NB4 (cell line): ENCODE data around the gene FUT7.
A peak's percentile ranks its signal among the peaks of the same experiment; 100 is the strongest.

Experiments used
- DNase-seq: peaks from one replicate; pipeline ENCODE4 v3.0.0; 2010; ENCODE audit warnings: low read depth
- H3K4me3 ChIP-seq: one replicate; pipeline ENCODE4 v1.5.1; 2011; ENCODE audit warnings: mild to moderate bottlenecking, low read depth, low read length, moderate library complexity
- CTCF ChIP-seq: IDR thresholded peaks from one replicate; pipeline ENCODE4 v1.5.1; 2012; ENCODE audit warnings: low read depth, low read length
- MAX ChIP-seq: IDR thresholded peaks from 2 replicates; pipeline ENCODE4 v1.6.1; 2011; ENCODE audit warnings: low read depth, low read length
- MYC ChIP-seq: IDR thresholded peaks from 2 replicates; pipeline ENCODE4 v1.6.1; 2011; ENCODE audit warnings: low read depth, low read length
- POLR2A ChIP-seq: IDR thresholded peaks from 2 replicates; pipeline ENCODE4 v1.6.1; 2011; ENCODE audit warnings: mild to moderate bottlenecking; ENCODE audit not compliant: insufficient read length; ENCODE audit errors: extremely low read depth

Gene FUT7

DNA sequence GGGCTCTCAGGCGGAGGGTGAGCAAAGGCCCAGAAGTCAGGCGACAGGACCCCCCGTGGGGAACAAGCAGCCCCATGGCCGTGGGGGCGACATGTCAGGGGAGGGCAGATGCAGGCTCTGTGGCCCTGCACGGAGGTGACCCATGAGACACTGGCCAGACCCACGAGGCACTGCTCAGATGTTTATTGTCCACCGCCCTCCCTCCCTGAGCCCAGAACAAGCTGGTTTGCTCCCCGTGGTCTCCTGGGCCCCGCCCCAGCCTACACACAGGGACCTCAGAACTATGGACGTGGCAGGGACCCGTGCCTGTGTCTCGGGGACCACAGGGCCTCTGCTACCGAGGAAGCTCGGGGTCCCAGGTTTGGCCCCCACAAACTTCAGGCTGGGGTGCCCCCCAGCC, 1.9 kb downstream of the FUT7 start:
- no peak for TF ChIP-seq CTCF
- TF ChIP-seq POLR2A = no peak
- TF ChIP-seq MAX = no peak; the same call in 1 of the 2 replicates
- DNase-seq = peak; percentile 80
- H3K4me3 ChIP-seq = peak overlapping the region; percentile 64

DNA sequence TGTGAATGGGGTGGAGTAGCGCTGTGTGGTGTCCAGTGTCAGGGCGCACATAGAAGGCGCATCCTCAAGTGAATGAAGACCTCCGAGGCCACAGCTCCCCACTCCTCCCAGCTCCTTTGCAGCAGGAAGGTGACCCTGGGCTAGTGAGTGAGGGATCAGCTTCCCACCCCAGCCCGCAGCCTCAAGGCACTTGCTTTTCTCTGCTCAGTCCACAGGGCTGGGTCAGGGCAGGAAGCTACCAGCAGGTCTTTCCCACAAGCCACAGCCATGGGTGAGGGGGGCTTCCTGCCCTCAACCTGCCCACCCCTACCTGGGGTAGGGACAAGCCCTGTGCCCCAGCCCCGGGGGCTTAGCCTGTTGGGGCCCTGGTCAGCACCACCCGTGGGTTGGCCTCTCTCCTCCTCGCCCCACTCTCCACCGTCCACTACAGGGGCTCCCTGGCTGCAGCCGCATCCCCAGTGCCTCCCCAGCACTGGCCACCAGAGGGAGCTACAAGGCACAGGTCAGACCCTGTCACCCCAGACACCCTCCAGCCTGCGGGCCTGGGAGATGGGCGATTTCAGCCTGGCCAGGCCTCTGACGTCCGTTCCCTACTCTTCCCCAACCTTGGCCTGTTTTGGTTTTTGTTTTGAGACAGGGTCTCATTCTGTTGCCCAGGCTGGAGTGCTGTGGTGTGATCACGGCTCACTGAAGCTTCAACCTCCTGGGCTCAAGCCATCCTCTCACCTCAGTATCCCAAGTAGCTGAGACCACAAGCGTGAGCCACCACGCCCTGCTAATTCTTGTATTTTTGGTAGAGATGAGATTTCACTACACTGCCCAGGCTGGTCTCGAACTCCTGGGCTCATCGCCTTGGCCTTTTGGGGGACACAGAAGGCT, 2.6 kb downstream of the FUT7 start:
- DNase-seq = peak; percentile 92
- H3K4me3 ChIP-seq = peak overlapping the region; percentile 64

DNA sequence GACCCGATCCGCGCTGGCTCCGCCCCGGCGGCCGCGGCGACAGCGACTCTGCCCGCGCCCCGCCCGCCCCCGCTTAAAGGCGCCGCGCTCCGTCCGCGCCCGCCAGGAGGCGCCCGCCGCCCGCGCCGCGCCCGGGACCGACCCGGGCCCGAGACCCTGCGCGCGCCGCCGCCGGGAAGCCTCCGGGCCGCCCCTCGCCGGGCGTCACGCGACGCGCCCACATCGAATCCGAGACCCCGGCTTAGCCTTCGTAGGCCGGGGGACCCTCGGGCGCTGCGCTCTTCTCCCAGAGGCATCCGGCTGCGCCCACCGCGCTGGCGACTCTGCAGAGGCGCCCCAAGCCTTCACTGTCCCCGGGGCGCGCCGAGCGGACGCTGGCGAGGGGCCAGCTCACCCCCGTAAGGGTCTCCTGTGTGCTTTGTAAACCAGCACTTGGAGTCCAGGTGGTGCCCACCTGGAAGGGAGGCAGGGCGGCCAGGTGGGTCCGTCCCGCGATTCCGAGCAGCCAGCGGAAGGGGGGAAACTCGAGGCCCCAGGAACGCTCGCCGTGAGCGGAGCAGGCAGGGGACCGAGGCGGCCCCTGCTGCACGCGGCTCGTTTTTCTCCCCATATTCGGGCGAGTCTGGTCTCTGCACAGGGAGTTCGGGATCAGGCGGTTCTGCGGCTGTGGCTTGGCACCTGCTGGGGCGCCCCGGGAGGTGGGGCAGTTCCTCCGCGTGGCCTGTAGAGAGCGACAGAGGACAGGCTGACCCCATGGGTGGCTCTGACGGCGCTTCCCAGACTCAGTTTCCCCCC, 3.4 kb downstream of the FUT7 start:
- peak overlapping the region; percentile 64 for H3K4me3 ChIP-seq
- TF ChIP-seq CTCF = peak; percentile 71
- TF ChIP-seq POLR2A = peak; percentile 10
- peak; percentile 45; the same call in 1 of the 2 replicates for TF ChIP-seq MYC
- TF ChIP-seq MAX = 0 out of 2 replicates have a peak, but pooled peaks have one; percentile 30
- peak; percentile 90 for DNase-seq

More for the DNA sequence above, 2.6 kb downstream of the FUT7 start:
- TF ChIP-seq CTCF (peak; percentile 89), POLR2A (peak; percentile 10), MAX (no peak)

GRCh38 chr9:137027369-137028262, 4.3 kb downstream of the FUT7 start, which contains the start of gene ABCA2:
ABCA2 (minus strand) TSS chr9:137028237; CDS start chr9:137028140, 97 bp downstream.
- DNase-seq = peak; percentile 50
- TF ChIP-seq MAX = no peak
- TF ChIP-seq MYC = no peak
- TF ChIP-seq POLR2A = no peak
- TF ChIP-seq CTCF = no peak
- H3K4me3 ChIP-seq = peak within 1 kb of the TSS; percentile 85

- TF ChIP-seq MAX = no peak
- no peak for TF ChIP-seq MYC
- no peak for TF ChIP-seq POLR2A
- no peak for TF ChIP-seq CTCF
- DNase-seq = peak; percentile 37
- H3K4me3 ChIP-seq = peak overlapping the region; percentile 85
These were observed 5.1 kb downstream of the FUT7 start for GRCh38 chr9:137026828-137027227.
